Breast epithelium (tissue), 4 donors: ENCODE data around the gene LDLRAD4. TPM values are rescaled to one million over a fixed set of nuclear protein-coding genes. Genes with fewer than 3 reads are reported as not detected.

Source experiments
- DNase-seq, 2 donors: peaks; one replicate each; pipeline ENCODE4 v3.0.0-alpha.2; 2019; ENCODE audit warnings: low spot score in 2 of 2
- H3K27ac ChIP-seq, 2 donors: fragments of 200-600 bp; sonication (generic) in 1 of 2; one replicate each; pipeline ENCODE4 v1.5.1; 2016 to 2019; ENCODE audit warnings: mild to moderate bottlenecking in 1 of 2
- H3K27me3 ChIP-seq, 2 donors: fragments of 200-600 bp; sonication (generic) in 1 of 2; one replicate each; pipeline versions ENCODE4 v1.5.1 to v1.6.0; 2017 to 2019; ENCODE audit warnings: control low read depth in 1 of 2, mild to moderate bottlenecking in 1 of 2
- H3K36me3 ChIP-seq: fragments of 200-600 bp; one replicate; pipeline ENCODE4 v1.5.1; 2019
- H3K4me1 ChIP-seq, 2 donors: fragments of 200-600 bp; sonication (generic); one replicate each; pipeline ENCODE4 v1.5.1; 2016 to 2019; ENCODE audit warnings: control low read depth in 1 of 2
- H3K4me3 ChIP-seq, 3 donors: fragments of 200-600 bp; sonication (generic); 1 replicate in 2 of 3; 2 replicates in 1 of 3; pipeline ENCODE4 v1.5.1; 2016 to 2019; ENCODE audit warnings: mild to moderate bottlenecking in 3 of 3, moderate library complexity in 2 of 3
- H3K9me3 ChIP-seq, 2 donors: fragments of 200-600 bp; sonication (generic) in 1 of 2; one replicate each; pipeline ENCODE4 v1.5.1; 2016 to 2019; ENCODE audit warnings: control low read depth in 1 of 2
- CTCF ChIP-seq, 3 donors: fragments of 450-650 bp; IDR thresholded peaks; one replicate each; pipeline ENCODE4 v1.5.1; 2016 to 2017; ENCODE audit warnings: antibody characterized with exemption in 3 of 3, mild to moderate bottlenecking in 3 of 3, moderate library complexity in 3 of 3
- POLR2A ChIP-seq: fragments of 450-650 bp; IDR thresholded peaks from one replicate; pipeline ENCODE4 v1.6.1; 2016; ENCODE audit warnings: antibody characterized with exemption, mild to moderate bottlenecking, moderate library complexity
- POLR2AphosphoS5 ChIP-seq, 3 donors: sonication (generic); formaldehyde crosslinking; IDR thresholded peaks; one replicate each; pipeline ENCODE4 v1.6.1; 2017; ENCODE audit warnings: antibody characterized with exemption in 3 of 3
- intact Hi-C: fragments of 100-400 bp; cut with DNase I; formaldehyde crosslinking; loops from one replicate; pipeline ENCODE4 v1.15.1; 2023; ENCODE audit warnings: low total_unique reads
- total RNA-seq, 3 donors: library from RNA; depleted of rRNA; stranded (reverse); fragments of >200 nt; gene quantifications; one replicate each; pipeline ENCODE4 v1.1.0, GENCODE V29; 2016

LDLRAD4 gene
- total RNA-seq, 3 donors from 2014 or later, result 28.5 to 94.3 (median 42.9) TPM

- Histone ChIP-seq H3K4me3 (peak overlapping the region; percentile 85 to 97 (median 87)), H3K4me1 (peaks cover 8 to 23% of the 10 kb centered on the region in 2 donors), H3K27ac (peak overlapping the region; percentile 84 to 88), H3K27me3 (no peaks in the 10 kb centered on the region), H3K36me3 (no peaks in the 10 kb centered on the region), H3K9me3 (no peaks in the 10 kb centered on the region)
- DNase-seq, result no peak
- intact Hi-C loops, result no loop called here
- TF ChIP-seq CTCF (IDR thresholded peaks at IDR 0.05) (no peak), POLR2A (no peak), POLR2AphosphoS5 (IDR thresholded peaks at IDR 0.05) (no peak)
Observed at GRCh38 chr18:13217466-13217961, 1.0 kb upstream of the LDLRAD4 start.

DNA sequence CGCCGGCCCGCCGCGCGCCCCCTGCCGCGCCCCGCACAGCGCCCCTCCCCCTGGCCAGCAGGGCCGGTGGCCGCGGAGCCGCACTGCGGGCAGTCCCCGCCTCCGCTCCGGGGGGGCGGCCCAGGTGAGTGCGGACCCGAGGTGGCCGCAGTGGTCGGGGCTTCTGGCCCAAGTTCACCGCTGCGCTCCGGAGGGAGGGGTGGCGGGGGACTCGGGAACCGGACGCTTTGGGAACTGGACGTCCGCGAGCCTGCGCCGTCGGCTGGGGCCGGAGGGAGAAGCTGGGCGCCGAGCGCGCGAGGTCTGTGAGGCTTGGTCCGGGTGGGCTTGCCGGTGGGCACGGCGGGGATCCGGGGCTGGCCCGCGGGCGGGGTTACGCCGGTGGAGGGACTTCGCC is 591 bp upstream of the LDLRAD4 start:
- TF ChIP-seq POLR2AphosphoS5 (IDR thresholded peaks at IDR 0.05), result no peak
- no peak for DNase-seq

GRCh38 chr18:13218997-13219396 is 437 bp downstream of the LDLRAD4 start:
- DNase-seq, result no peak
- Histone ChIP-seq H3K4me3 (peak overlapping the region; percentile 85 to 97 (median 87)), H3K27me3 (no peaks in the 10 kb centered on the region), H3K9me3 (no peaks in the 10 kb centered on the region), H3K36me3 (no peaks in the 10 kb centered on the region), H3K27ac (peak overlapping the region; percentile 84 to 88), H3K4me1 (peaks cover 20 to 35% of the 10 kb centered on the region in 2 donors)
- TF ChIP-seq POLR2A, result no peak
- TF ChIP-seq CTCF (IDR thresholded peaks at IDR 0.05), result no peak
- intact Hi-C loops, result no loop called here

More for the DNA sequence above, 591 bp upstream of the LDLRAD4 start:
- H3K27ac ChIP-seq, result peak overlapping the region; percentile 84 to 88
- H3K9me3 ChIP-seq, result no peaks in the 10 kb centered on the region
- peak overlapping the region; percentile 85 to 97 (median 87) for H3K4me3 ChIP-seq
- H3K4me1 ChIP-seq, result peaks cover 12 to 27% of the 10 kb centered on the region in 2 donors
- no peaks in the 10 kb centered on the region for H3K27me3 ChIP-seq
- intact Hi-C loops, result no loop called here
- H3K36me3 ChIP-seq, result no peaks in the 10 kb centered on the region

- Histone ChIP-seq H3K9me3 (no peaks in the 10 kb centered on the region), H3K4me3 (peak overlapping the region; percentile 85 to 97 (median 87)), H3K36me3 (no peaks in the 10 kb centered on the region), H3K27me3 (no peaks in the 10 kb centered on the region), H3K4me1 (peaks cover 20 to 38% of the 10 kb centered on the region in 2 donors), H3K27ac (peak overlapping the region; percentile 77 to 84)
- TF ChIP-seq POLR2A, result no peak
- TF ChIP-seq POLR2AphosphoS5 (IDR thresholded peaks at IDR 0.05), result no peak
- TF ChIP-seq CTCF (IDR thresholded peaks at IDR 0.05), result no peak
- DNase-seq, result no peak
- intact Hi-C loops, result no loop called here
Observed at GRCh38 chr18:13219593-13220159, 1.1 kb downstream of the LDLRAD4 start.

DNA sequence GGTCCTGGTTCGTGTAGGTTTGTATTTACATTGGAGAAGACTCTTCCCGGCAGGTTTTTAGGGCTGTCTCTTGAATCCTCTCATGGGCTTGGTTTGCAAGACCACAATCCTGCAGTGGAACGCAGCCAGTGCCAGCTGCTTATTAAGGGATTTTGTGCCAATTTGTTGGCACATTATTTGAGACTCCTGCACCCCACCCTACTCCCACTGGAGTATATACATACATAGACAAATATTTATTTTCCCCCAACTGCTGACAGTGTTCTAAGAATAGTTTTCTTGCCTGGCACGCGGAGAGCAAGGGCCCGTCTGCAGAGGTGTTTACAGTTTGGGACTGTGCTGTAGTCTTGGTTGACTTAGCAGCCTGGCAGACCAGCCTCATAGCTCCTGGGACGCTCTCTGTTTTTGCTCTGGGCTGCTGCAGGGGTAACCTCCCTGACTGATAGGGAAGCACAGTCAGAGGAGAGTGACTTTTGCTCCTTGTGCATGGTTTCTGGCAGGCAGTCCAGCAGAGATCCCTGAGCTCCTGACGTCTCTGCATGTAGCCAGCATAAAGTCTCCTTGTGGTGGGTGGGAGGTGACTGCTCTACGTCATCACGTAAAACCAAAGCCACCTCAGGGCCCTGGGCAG is 1.9 kb downstream of the LDLRAD4 start:
- Histone ChIP-seq H3K4me3 (peak overlapping the region; percentile 85 to 97 (median 87)), H3K36me3 (no peaks in the 10 kb centered on the region), H3K27me3 (no peaks in the 10 kb centered on the region), H3K9me3 (no peaks in the 10 kb centered on the region), H3K27ac (peak overlapping the region; percentile 77 to 84), H3K4me1 (peaks cover 20 to 38% of the 10 kb centered on the region in 2 donors)
- TF ChIP-seq POLR2A, result no peak
- no peak for TF ChIP-seq CTCF (IDR thresholded peaks at IDR 0.05)
- TF ChIP-seq POLR2AphosphoS5 (IDR thresholded peaks at IDR 0.05), result no peak
- intact Hi-C loops, result no loop called here
- no peak for DNase-seq
